GM18508 (cell line): ENCODE data around the gene GSDME.

Experiments
- ATAC-seq: cut with Tn5 transposase; IDR thresholded peaks from one replicate; pipeline ENCODE4 v1.9.1; 2021; ENCODE audit warnings: moderate number of reproducible peaks; ENCODE audit not compliant: insufficient read depth, unreplicated experiment

Gene GSDME

GRCh38 chr7:24660546-24660945, 96.7 kb downstream of the GSDME start:
- no peak for ATAC-seq

GRCh38 chr7:24659505-24659904, 97.8 kb downstream of the GSDME start:
- peak; percentile 54 for ATAC-seq

DNA sequence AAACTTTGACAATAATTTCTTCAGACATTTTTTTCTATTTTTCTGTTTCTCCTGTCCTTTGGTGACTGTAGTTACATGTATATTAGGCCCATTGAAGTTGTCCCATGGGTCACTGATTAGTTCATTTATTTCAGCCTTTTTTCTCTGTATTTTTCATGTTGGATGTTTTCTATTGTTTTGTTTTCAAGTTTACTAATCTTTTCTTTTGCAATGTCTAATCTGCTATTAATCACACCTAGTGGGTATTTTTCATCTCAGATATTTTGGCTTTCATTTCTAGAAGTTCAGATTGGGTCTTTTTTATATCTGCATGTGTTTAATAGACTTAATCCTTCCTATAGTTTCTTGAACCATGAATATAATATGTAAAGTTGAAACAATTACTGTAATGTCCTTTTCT, 99.3 kb downstream of the GSDME start:
- ATAC-seq: no peak

DNA sequence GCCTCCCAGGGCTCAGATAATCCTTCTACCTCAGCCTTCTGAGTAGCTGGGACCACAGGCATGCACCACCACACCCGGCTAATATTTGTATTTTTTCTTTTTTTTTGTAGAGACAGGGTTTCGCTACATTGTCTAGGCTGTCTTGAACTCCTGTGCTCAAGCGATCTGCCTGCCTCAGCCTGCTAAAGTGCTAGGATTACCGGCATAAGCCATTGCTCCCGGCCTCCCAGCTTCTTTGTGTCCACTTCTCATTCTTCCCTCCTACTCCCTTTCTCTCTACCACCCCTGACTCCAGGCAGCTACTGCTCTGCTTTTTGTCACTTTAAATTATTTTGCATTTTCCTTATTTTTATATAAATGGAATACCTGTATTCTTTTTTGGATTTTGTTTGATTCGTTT, 100.7 kb downstream of the GSDME start:
- no peak for ATAC-seq

DNA sequence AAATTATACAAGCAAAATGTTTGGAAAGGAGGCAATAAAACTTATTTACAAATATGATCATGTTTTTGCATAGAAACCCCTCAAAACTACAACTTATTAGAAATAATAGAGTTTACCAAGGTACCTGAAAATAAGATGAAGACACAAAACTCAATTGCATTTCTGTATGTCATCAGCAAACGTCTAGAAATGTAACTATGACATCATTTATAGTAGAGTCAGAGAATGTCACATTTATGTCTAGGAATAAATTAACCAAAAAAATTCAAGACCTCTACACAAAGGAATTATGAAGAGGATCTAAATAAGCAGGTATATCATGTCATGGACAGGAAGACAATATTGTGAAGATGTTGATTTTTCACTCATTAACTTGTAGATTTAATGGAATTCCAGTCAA, 103.0 kb downstream of the GSDME start:
- ATAC-seq: no peak

DNA sequence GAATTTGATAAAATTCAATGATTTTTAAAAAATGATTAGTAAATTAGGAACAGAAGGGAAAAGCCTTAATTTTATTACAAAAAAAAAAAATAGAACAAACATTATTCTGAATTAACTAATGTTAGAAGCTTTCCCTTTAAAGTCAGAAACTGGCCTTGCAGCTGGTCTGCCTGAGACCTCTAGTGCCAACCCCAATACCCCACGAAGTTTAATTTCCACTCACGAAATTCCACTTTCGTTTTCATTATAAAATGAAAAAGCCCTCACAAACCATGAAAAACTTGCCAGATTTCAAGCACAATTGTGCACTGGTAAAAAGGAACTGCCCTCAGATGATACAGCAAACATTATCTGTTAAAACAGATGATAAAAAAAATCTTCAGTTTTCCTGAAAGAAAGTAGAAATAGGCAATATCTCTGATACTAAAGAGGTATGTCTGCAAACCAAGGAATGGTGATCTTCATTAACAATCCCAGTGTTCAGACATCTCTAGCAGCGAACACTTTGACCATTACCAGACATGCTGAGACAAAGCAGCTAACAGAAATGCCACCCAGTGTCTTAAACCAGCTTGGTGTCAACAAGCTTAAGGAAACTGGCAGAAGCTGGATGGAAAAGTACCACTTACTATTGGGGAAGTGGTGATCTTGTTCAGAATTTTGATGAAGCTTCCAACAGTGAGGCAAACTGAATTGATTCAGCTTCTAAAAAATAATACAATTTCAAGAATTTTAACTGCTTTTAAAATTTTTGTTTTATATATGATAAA, 103.8 kb downstream of the GSDME start:
- ATAC-seq: no peak

- ATAC-seq: no peak
These were observed 104.9 kb downstream of the GSDME start for GRCh38 chr7:24652251-24652939.
